Amniotic stem cell (primary cell): ENCODE data around the gene TIMP3.

ENCODE experiments used
- DNase-seq: peaks from one replicate; lab custom pipeline; 2025; lab: John Stamatoyannopoulos, UW

Gene TIMP3

DNA sequence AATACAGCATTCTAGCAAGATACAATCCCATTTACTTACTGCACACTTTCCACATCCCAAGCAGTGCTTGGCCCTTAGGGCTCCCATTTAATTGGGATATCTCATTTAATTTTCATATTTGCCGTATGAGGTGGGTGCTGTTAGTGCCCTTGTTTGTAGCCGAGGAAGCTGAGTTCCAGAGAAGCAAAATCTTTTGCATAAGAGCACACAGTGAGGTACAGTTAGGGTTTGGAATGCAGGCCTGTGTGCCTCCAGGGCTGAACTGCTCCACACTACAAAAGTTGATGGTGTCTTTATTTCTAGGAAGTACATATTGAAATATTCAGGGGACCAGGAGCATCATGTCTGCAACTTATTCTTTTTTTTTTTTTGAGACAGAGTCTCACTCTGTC lies 15.5 kb upstream of the TIMP3 start:
- DNase-seq = no peak

GRCh38 chr22:32788904-32789624 lies 12.4 kb upstream of the TIMP3 start:
- peak; percentile 28 for DNase-seq

GRCh38 chr22:32789797-32790620 lies 11.5 kb upstream of the TIMP3 start:
- DNase-seq = no peak

DNA sequence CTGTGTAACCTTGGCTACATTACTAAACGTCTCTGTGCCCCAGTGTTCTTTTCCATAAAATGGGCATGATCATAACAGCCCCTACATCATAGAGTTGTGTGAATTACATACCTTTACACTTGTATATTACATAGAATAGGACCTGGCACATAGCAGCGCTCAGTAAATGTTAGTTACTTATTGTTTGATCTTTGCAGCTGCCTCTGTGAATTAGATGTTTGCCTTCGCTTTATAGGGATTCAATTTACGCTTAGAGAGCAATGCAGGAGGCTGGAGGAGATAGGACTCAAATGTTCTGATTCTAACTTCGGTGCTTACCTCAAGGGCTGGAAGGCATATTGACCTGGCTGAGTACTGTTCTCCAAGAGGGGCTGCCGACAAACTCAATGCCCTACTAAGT lies 10.4 kb upstream of the TIMP3 start:
- DNase-seq = no peak

DNA sequence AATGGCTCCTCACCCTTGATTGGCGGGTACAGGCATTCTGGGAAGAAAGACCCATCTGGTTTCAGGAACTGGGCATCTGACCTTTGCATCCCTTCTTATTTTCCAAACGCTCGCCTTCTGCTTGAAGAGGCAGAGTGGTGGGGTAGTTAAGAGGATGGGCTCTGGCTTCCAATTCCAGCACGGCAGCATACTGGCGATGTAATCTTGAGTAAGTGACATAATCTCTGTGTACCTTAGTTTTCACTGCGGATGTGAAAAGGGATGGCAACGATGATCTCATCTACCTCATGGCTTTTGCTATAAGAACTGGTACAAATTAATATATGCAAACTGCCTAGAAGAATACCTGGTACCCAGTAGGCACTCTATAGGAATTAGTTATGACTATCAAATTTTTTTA lies 10.0 kb upstream of the TIMP3 start:
- no peak for DNase-seq

- no peak for DNase-seq
Observed at GRCh38 chr22:32793589-32793988, 7.9 kb upstream of the TIMP3 start.

GRCh38 chr22:32794449-32795213 lies 6.9 kb upstream of the TIMP3 start:
- DNase-seq = no peak

DNA sequence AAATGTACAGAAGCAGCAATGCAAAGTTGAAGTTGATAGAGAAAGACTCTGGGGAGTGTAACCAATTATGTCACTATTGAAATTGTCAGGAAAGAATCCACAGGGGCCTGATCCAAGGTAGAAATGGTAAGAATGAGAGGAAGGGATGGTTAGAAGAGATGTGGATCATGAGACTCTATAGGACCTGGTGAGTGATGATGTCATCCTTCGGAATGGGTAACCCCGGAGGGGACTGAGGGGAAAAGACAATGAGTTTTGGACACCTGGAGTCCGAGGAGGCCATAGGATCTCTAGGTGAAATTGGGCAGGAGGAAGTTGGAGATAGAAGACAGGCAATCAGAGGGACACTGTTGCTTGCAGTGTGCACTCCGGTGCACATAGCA lies 6.3 kb upstream of the TIMP3 start:
- no peak for DNase-seq

DNA sequence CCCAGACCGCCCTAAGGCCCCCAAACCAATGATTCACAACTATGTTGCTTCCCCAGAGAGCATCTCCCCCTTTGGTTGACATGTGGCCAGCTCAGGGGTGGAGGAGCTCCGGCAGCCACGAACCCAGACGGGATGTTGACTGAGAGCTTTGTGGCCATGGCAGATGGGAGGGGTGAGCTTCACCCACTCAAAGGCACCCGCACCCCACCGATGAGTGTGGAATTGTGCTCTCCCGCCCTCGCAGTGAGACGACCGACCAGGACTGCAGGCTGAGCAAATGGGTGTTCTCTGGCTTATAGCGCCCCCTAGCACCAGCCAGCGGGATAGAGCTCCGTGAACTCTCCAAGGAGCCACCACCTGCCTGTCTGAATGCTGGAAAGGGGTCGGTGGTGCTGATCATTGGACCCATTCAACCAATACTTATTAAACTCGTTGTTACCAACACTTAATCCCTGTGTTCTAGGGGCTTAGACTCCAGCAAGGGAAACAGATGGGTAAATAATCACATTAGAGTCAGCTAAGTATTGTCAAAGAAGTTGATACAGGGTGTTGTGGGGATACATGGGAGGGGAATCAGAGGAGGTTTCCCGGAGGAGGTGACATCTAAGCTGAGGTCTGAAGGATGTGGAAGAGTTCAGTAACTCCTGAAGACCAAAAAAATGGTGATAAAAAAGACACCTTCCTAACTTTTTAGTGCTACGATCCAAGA lies 4.5 kb upstream of the TIMP3 start:
- peak; percentile 72 for DNase-seq

- DNase-seq = no peak
Observed at GRCh38 chr22:32799496-32799895, 2.0 kb upstream of the TIMP3 start.

DNA sequence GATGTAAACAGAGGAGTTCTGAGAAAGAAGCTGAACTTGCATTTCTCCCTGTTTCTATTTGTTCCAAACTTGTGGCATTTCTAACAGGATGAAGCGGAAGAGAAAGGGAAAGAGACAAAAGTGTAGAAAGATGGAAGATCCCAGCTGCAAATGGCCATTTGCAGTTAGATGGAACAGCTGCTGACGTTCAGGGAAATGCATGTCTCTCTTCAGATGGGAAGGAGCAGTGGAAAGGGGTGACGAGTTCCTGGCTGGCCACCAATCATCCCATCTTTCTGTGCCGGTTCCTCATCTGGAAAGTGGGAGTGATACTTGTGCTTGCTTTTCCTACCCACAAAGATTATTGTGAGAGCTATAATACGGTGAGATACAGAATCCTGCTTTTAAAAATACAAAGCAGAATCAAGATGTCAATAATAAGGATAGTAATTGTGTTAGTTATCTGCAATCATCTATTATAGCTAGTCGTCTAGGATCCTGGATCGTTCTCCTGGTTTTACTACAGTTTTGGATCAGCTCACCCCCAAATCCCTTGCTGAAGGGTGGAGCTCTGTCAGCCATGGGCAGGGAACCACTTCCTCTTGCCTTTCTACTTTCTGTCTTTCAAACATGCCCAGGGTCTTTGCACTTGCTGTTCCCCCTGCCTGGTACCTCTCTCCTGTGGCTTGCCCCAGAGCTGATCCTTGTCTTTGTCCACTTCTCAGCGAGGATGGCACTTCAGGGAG lies 1.2 kb upstream of the TIMP3 start:
- DNase-seq = no peak

GRCh38 chr22:32800994-32801536 lies 440 bp upstream of the TIMP3 start:
- DNase-seq = no peak

GRCh38 chr22:32802237-32802765 lies 796 bp downstream of the TIMP3 start:
- no peak for DNase-seq

- peak; percentile 57 for DNase-seq
Observed at GRCh38 chr22:32803020-32803737, 1.7 kb downstream of the TIMP3 start.

DNA sequence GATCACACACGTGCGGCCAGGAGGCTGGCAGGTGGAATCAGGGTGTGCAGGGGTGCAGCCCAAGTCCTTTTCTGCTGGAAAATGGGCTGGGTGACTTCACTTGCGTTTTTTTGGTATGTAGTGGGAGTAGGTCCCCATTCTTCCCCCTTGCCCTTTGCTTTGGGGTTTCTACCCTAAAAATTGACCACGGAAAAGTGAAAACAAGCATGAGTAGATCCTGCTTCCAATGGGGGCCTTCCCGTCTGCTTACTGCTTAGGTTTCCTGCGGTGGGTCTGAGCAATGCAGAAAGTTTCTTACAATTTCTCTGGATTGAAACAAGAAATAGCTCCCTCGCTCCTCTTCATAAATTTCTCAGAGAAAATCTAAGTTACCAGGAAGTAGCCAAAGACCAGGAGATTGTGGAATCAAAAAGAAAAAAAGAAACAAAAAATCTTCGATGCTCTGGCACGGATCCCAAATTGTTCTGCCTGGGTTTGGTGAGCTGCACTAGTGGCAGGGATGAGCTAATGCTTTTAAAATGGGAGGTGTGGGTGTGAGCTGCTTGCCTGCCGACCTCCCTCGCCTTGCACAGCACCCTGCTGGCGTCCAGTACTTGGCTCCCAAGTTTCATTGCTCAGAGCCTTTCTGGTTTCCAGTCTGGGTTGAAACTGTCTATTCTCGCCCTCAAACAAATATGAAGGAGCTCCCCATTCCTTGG lies 2.4 kb downstream of the TIMP3 start:
- peak; percentile 31 for DNase-seq

DNA sequence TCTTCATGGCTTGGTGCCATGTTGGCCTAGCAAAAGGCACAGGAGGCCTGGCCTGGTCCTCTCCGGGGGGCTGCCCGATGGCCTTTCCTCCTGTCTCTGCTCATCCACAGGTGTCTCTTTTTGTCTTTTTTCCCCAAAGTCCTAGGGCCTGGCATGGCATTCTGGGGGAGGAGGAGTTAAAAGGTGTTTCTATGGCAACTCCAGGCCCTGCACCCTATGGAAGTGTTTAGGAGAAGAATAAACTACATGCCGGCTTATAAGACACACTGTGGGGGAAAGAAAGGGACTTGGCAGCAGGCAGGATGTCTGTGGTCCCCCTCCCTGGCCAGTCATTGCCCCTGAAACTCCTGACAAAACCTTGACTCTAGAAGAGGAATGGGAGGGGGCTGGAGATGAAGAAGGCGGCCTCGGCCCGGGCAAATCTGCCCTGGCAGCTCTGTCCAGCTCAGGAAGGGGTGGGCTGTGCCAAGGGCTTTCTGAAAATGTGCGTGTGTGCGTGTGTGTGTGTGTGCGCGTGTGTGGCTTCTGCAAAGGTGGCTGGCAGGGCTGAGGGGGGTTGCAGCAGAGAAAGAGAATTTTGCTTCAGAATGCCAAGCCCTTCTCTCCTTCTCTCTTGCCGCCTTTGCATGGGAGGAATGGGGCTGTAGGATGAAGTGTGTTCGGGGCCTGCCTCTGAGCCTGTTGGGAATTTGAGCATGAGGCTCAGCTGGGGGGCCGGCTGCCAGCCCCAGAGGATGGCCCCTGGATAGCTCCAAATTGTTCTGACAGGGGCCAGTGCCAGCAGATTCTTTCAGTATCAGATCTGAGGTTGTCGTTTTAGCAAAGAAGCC lies 3.2 kb downstream of the TIMP3 start:
- no peak for DNase-seq

- DNase-seq = no peak
Observed at GRCh38 chr22:32805361-32805881, 3.9 kb downstream of the TIMP3 start.

DNA sequence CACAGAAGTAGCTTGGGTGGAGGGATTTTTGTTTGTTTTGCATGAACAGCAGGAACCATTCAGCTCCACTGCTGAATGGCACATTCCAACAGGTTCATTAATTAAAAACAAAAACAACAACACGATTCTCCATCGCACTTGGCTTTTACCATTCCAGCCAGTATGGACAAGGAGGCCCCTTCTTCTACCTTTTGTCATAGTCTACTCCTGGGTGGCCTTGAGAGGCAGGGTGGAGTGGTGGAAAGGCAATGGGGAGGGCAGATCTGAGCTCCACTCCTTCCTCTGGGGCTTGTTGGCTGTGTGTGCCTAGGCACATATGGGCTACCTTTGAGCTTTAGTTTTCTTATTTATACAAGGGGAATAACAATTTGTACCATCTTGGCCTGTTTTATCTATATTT lies 4.8 kb downstream of the TIMP3 start:
- no peak for DNase-seq
